IMR-90 (cell line): ENCODE measurements around the gene DYSF. TPM values are rescaled to one million over a fixed set of nuclear protein-coding genes. Genes with fewer than 3 reads are reported as not detected.

Experiments used
- ATAC-seq: fragments of 200-7000 bp; cut with Tn5 transposase; 2 replicates; pipeline ENCODE4 v1.9.1; 2020; ENCODE audit warnings: low read depth, mild to moderate bottlenecking, moderate library complexity
- BruUV-seq: library from RNA; stranded (reverse); fragments of 400-500 nt; replicated peaks from 2 replicates; lab custom pipeline; 2021; lab: Mats Ljungman, UMichigan
- CTCF ChIA-PET: fragments of 300-600 bp; formaldehyde crosslinking; extraction: SDS; loops from one replicate; lab custom pipeline; 2021; ENCODE audit warnings: antibody characterized with exemption; lab: Yijun Ruan, JAX
- POLR2A ChIA-PET: fragments of 300-600 bp; sonication (Branson Sonifier 250); formaldehyde crosslinking; loops from one replicate; lab custom pipeline; 2022; ENCODE audit warnings: antibody characterized with exemption; ENCODE audit not compliant: unreplicated experiment; lab: Charles Lee
- DNase-seq: peaks from one replicate; pipeline ENCODE4 v3.0.0; 2013
- H2AFZ ChIP-seq: replicated peaks from 2 replicates; pipeline ENCODE3; 2013; ENCODE audit warnings: low read length, mild to moderate bottlenecking; ENCODE audit not compliant: poor library complexity
- H2AK5ac ChIP-seq: 2 replicates; pipeline ENCODE4 v1.6.1; 2013; ENCODE audit warnings: low read depth, low read length, inconsistent platforms
- H2AK9ac ChIP-seq: replicated peaks from 2 replicates; pipeline ENCODE3; 2013; ENCODE audit warnings: mild to moderate bottlenecking, low read depth, low read length, moderate library complexity; ENCODE audit not compliant: poor library complexity
- H2BK120ac ChIP-seq: 2 replicates; pipeline ENCODE4 v1.6.1; 2013; ENCODE audit warnings: low read depth, low read length, inconsistent platforms
- H2BK15ac ChIP-seq: 3 replicates; pipeline ENCODE4 v1.6.1; 2013; ENCODE audit warnings: low read depth, low read length, inconsistent platforms
- H2BK20ac ChIP-seq: 2 replicates; pipeline ENCODE4 v1.6.1; 2013; ENCODE audit warnings: low read depth, mild to moderate bottlenecking, inconsistent platforms, low read length, moderate library complexity
- H2BK5ac ChIP-seq: 2 replicates; pipeline ENCODE4 v1.6.1; 2013; ENCODE audit warnings: mild to moderate bottlenecking, low read depth, low read length, inconsistent platforms; ENCODE audit not compliant: poor library complexity, severe bottlenecking
- H3K14ac ChIP-seq: replicated peaks from 2 replicates; pipeline ENCODE4 v1.6.1; 2013; ENCODE audit warnings: low read depth, low read length, inconsistent platforms
- H3K18ac ChIP-seq: 2 replicates; pipeline ENCODE4 v1.6.1; 2013; ENCODE audit warnings: low read depth, low read length, control low read depth
- H3K23ac ChIP-seq: 2 replicates; pipeline ENCODE4 v1.6.1; 2013; ENCODE audit warnings: low read depth, low read length, inconsistent platforms
- H3K27ac ChIP-seq: 2 replicates; pipeline ENCODE4 v1.5.1; 2013; ENCODE audit warnings: mild to moderate bottlenecking, control low read depth, low read length; ENCODE audit not compliant: insufficient read depth
- H3K27me3 ChIP-seq: 2 replicates; pipeline ENCODE4 v1.6.1; 2013; ENCODE audit warnings: low read length; ENCODE audit not compliant: control insufficient read depth, insufficient read depth
- H3K36me3 ChIP-seq: 2 replicates; pipeline ENCODE4 v1.6.1; 2013; ENCODE audit warnings: low read length, mixed read lengths; ENCODE audit not compliant: control insufficient read depth, insufficient read depth
- H3K4ac ChIP-seq: 2 replicates; pipeline ENCODE4 v1.6.1; 2013; ENCODE audit warnings: low read depth, low read length, inconsistent platforms
- H3K4me1 ChIP-seq: 2 replicates; pipeline ENCODE4 v1.6.1; 2013; ENCODE audit warnings: low read length, mixed read lengths; ENCODE audit not compliant: control insufficient read depth, insufficient read depth
- H3K4me2 ChIP-seq: 2 replicates; pipeline ENCODE4 v1.6.1; 2013; ENCODE audit warnings: low read depth, mild to moderate bottlenecking, control low read depth, low read length, moderate library complexity
- H3K4me3 ChIP-seq: 2 replicates; pipeline ENCODE4 v1.5.1; 2013; ENCODE audit warnings: low read depth, mild to moderate bottlenecking, control low read depth, low read length, moderate library complexity; ENCODE audit not compliant: insufficient read depth
- H3K56ac ChIP-seq: 2 replicates; pipeline ENCODE4 v1.6.1; 2013; ENCODE audit warnings: low read length, inconsistent platforms; ENCODE audit not compliant: insufficient read depth; ENCODE audit errors: extremely low read depth
- H3K79me1 ChIP-seq, 2 experiments: 2 replicates each; pipeline ENCODE4 v1.6.1; 2013; ENCODE audit warnings: low read length in 2 of 2, inconsistent platforms in 1 of 2, low read depth in 1 of 2
- H3K9ac ChIP-seq: 2 replicates; pipeline ENCODE4 v1.6.1; 2013; ENCODE audit warnings: low read depth, low read length, control low read depth
- H3K9me1 ChIP-seq: 2 replicates; pipeline ENCODE4 v1.6.1; 2013; ENCODE audit warnings: low read length, inconsistent platforms; ENCODE audit not compliant: insufficient read depth
- H3K9me3 ChIP-seq: 2 replicates; pipeline ENCODE4 v1.6.1; 2013; ENCODE audit warnings: low read length; ENCODE audit not compliant: control insufficient read depth, insufficient read depth
- H4K20me1 ChIP-seq: 2 replicates; pipeline ENCODE4 v1.6.1; 2013; ENCODE audit warnings: low read length, inconsistent platforms; ENCODE audit not compliant: insufficient read depth
- H4K5ac ChIP-seq: 2 replicates; pipeline ENCODE4 v1.6.1; 2013; ENCODE audit warnings: mild to moderate bottlenecking, low read depth, low read length, control low read depth
- H4K8ac ChIP-seq, 2 experiments: 2 replicates each; pipeline ENCODE4 v1.6.1; 2013; ENCODE audit warnings: low read depth in 2 of 2, low read length in 2 of 2, control low read depth in 1 of 2, inconsistent platforms in 1 of 2
- H4K91ac ChIP-seq: 2 replicates; pipeline ENCODE4 v1.6.1; 2013; ENCODE audit warnings: low read depth, low read length, inconsistent platforms; ENCODE audit not compliant: insufficient read depth
- CHD1 ChIP-seq: IDR thresholded peaks from 2 replicates; pipeline ENCODE4 v1.6.1; 2012; ENCODE audit warnings: low read depth, low read length, improper control_type of control experiment
- FOS ChIP-seq: fragments of 150-350 bp; IDR thresholded peaks from 2 replicates; pipeline ENCODE4 v1.6.1; 2016; ENCODE audit warnings: low read depth, low read length
- MAFK ChIP-seq: IDR thresholded peaks from 2 replicates; pipeline ENCODE4 v1.6.1; 2012; ENCODE audit warnings: low read depth, low read length, improper control_type of control experiment
- MAZ ChIP-seq: IDR thresholded peaks from 2 replicates; pipeline ENCODE4 v1.6.1; 2012; ENCODE audit warnings: low read depth, mild to moderate bottlenecking, low read length, improper control_type of control experiment, moderate library complexity, borderline replicate concordance
- MXI1 ChIP-seq: IDR thresholded peaks from 2 replicates; pipeline ENCODE4 v1.6.1; 2012; ENCODE audit warnings: low read depth, mild to moderate bottlenecking, low read length, moderate library complexity, borderline replicate concordance
- RCOR1 ChIP-seq: IDR thresholded peaks from 2 replicates; pipeline ENCODE4 v1.6.1; 2012; ENCODE audit warnings: mild to moderate bottlenecking, low read length, improper control_type of control experiment; ENCODE audit not compliant: insufficient replicate concordance
- WGBS, 2 experiments: methylation state at CpG; one replicate each; pipeline versions ENCODE4 v1.1.5 to v1.1.7; 2013; ENCODE audit warnings: missing lambda C conversion rate in 2 of 2; ENCODE audit not compliant: insufficient read length in 1 of 2; ENCODE audit errors: extremely low coverage in 2 of 2; 5-methylcytosine and 5-hydroxymethylcytosine counted together
- dilution Hi-C: fragments of 300-500 bp; cut with HindIII; formaldehyde crosslinking; loops from one replicate; pipeline ENCODE4 v1.14.3; 2018; ENCODE audit warnings: low sequenced_read_pairs; ENCODE audit not compliant: unreplicated experiment
- in situ Hi-C: fragments of 300-500 bp; cut with MboI; formaldehyde crosslinking; loops from 3 replicates; pipeline ENCODE4 v1.14.3; 2019; ENCODE audit warnings: low sequenced_read_pairs, inconsistent platforms, mixed read lengths
- intact Hi-C: fragments of 100-400 bp; cut with micrococcal nuclease; formaldehyde crosslinking; loops from 2 replicates; pipeline ENCODE4 v1.10.0; 2022
- polyA plus RNA-seq, 3 experiments: library from polyadenylated mRNA; depleted of rRNA; stranded (reverse); fragments of >200 nt; gene quantifications; 2 replicates each; pipeline ENCODE4 v1.2.3, GENCODE V29; 2012; ENCODE audit warnings: low replicate concordance in 1 of 3
- total RNA-seq: library from RNA; depleted of rRNA; stranded (reverse); fragments of >200 nt; gene quantifications from 2 replicates; pipeline ENCODE4 v1.2.3, GENCODE V29; 2012
- TF ChIP-seq, protein P1 (sequence below): fragments of 150-350 bp; IDR thresholded peaks from 2 replicates; pipeline ENCODE4 v1.6.1; 2016; ENCODE audit warnings: low read depth, mild to moderate bottlenecking, low read length, moderate library complexity, borderline replicate concordance
- TF ChIP-seq, protein P2 (sequence below): conservative IDR thresholded peaks from 2 replicates; pipeline ENCODE4 v1.5.1; 2012; ENCODE audit warnings: mild to moderate bottlenecking, low read depth, low read length, improper control_type of control experiment

DYSF gene
- total and polyA plus RNA-seq, 2 of the 4 experiments (the other 2 are of a cell fraction) = 0.09 to 0.18 TPM

DNA sequence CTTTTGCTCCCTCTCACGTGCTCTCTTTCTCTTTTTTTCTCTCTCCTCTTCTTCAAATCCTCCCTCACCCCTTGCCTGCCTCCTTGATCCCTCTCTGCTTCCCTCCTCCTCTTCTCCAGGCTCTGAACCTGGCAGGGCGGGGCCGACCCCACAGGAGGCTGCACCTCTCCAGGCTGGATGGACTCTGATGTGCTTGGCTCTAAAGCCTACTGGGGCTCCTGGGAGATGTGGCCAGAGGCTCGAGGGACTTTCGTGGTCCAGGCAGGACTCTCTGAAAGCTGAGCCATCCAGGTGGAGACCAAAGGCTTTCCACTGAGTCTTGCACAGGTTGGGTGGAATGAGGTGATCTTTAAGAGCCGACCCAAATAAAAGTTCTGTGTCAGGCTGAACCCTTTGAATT lies 25.4 kb downstream of the DYSF start:
- H3K18ac ChIP-seq = no peak overlapping the region
- dilution Hi-C loops (no loop called here), in situ Hi-C loops (no loop called here), intact Hi-C loops (no loop called here)
- H2AK5ac ChIP-seq = no peak overlapping the region
- no peak overlapping the region for H4K8ac ChIP-seq
- no peaks in the 10 kb centered on the region for H3K9me1 ChIP-seq
- H3K4me3 ChIP-seq = no peak overlapping the region
- H2BK5ac ChIP-seq = no peak overlapping the region
- WGBS, 2 experiments = 20% methylated on average over 2 of the region's 6 CpGs; no CpG with 5 or more reads in 1 of the 2 experiments
- no peaks in the 10 kb centered on the region for H3K4me1 ChIP-seq
- POLR2A ChIA-PET = no interaction called here
- no peak overlapping the region for H3K4me2 ChIP-seq
- H3K9me3 ChIP-seq = no peaks in the 10 kb centered on the region
- H3K79me1 ChIP-seq = no peaks in the 10 kb centered on the region
- H2BK20ac ChIP-seq = no peak overlapping the region
- no peak overlapping the region for H2BK15ac ChIP-seq
- no peaks in the 10 kb centered on the region for H3K36me3 ChIP-seq
- no peak overlapping the region for H3K27ac ChIP-seq
- H4K91ac ChIP-seq = no peak overlapping the region
- ATAC-seq = no peak
- no TSS peak for BruUV-seq
- H2AK9ac ChIP-seq = no peak overlapping the region
- no peak overlapping the region for H4K5ac ChIP-seq
- CTCF ChIA-PET = no interaction called here
- no peak overlapping the region for H3K56ac ChIP-seq
- no peak overlapping the region for H2AFZ ChIP-seq
- no peak overlapping the region for H2BK120ac ChIP-seq
- no peak for DNase-seq
- no peak overlapping the region for H3K4ac ChIP-seq
- no peaks in the 10 kb centered on the region for H4K20me1 ChIP-seq
- peaks cover 44% of the 10 kb centered on the region for H3K27me3 ChIP-seq
- H3K9ac ChIP-seq = no peak overlapping the region
- no peak for TF ChIP-seq MAFK
- TF ChIP-seq, protein P1, sequence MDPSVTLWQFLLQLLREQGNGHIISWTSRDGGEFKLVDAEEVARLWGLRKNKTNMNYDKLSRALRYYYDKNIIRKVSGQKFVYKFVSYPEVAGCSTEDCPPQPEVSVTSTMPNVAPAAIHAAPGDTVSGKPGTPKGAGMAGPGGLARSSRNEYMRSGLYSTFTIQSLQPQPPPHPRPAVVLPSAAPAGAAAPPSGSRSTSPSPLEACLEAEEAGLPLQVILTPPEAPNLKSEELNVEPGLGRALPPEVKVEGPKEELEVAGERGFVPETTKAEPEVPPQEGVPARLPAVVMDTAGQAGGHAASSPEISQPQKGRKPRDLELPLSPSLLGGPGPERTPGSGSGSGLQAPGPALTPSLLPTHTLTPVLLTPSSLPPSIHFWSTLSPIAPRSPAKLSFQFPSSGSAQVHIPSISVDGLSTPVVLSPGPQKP = no peak
- no peak for TF ChIP-seq CHD1
- no peak for TF ChIP-seq RCOR1
- TF ChIP-seq, protein P2, sequence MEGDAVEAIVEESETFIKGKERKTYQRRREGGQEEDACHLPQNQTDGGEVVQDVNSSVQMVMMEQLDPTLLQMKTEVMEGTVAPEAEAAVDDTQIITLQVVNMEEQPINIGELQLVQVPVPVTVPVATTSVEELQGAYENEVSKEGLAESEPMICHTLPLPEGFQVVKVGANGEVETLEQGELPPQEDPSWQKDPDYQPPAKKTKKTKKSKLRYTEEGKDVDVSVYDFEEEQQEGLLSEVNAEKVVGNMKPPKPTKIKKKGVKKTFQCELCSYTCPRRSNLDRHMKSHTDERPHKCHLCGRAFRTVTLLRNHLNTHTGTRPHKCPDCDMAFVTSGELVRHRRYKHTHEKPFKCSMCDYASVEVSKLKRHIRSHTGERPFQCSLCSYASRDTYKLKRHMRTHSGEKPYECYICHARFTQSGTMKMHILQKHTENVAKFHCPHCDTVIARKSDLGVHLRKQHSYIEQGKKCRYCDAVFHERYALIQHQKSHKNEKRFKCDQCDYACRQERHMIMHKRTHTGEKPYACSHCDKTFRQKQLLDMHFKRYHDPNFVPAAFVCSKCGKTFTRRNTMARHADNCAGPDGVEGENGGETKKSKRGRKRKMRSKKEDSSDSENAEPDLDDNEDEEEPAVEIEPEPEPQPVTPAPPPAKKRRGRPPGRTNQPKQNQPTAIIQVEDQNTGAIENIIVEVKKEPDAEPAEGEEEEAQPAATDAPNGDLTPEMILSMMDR = no peak
- no peak for TF ChIP-seq FOS
- no peak for TF ChIP-seq MAZ
- TF ChIP-seq MXI1 = no peak
- H3K14ac ChIP-seq = no peak overlapping the region
- H3K23ac ChIP-seq = no peak overlapping the region
